HFF-Myc (cell line): ENCODE results near the gene RNF20.
A peak's percentile ranks its signal among the peaks of the same experiment; 100 is the strongest.

ENCODE experiments used
- DNase-seq: peaks from one replicate; pipeline ENCODE4 v3.0.0-alpha.2; 2011; ENCODE audit warnings: low read depth; ENCODE audit errors: extremely low read depth
- H3K4me3 ChIP-seq: replicated peaks from 2 replicates; pipeline ENCODE4 v1.5.1; 2011; ENCODE audit warnings: low read depth, mild to moderate bottlenecking, control low read depth, low read length
- CTCF ChIP-seq: IDR thresholded peaks from 2 replicates; pipeline ENCODE4 v1.5.1; 2012; ENCODE audit warnings: mild to moderate bottlenecking, low read depth, low read length, control low read depth; ENCODE audit errors: missing control alignments

Gene RNF20

GRCh38 chr9:101533334-101534204, at the start of gene RNF20:
RNF20 (plus strand) TSS chr9:101533853; CDS start chr9:101535424, 1,571 bp downstream.
- no peak for TF ChIP-seq CTCF
- DNase-seq, result peak; percentile 93
- H3K4me3 ChIP-seq, result peak within 1 kb of the TSS; percentile 93

- DNase-seq, result no peak
- TF ChIP-seq CTCF, result no peak
- no peak overlapping the region for H3K4me3 ChIP-seq
These were observed 49.6 kb upstream of the RNF20 start for GRCh38 chr9:101484046-101484445.

GRCh38 chr9:101485924-101486692, 47.5 kb upstream of the RNF20 start:
- TF ChIP-seq CTCF, result no peak
- H3K4me3 ChIP-seq, result peak overlapping the region; percentile 67
- no peak for DNase-seq

GRCh38 chr9:101486693-101487442, 46.8 kb upstream of the RNF20 start:
- peak overlapping the region; percentile 67 for H3K4me3 ChIP-seq

GRCh38 chr9:101487443-101487840, 46.2 kb upstream of the RNF20 start:
- DNase-seq, result no peak
- no peak for TF ChIP-seq CTCF
- H3K4me3 ChIP-seq, result peak overlapping the region; percentile 67

More at GRCh38 chr9:101486693-101487442, 46.8 kb upstream of the RNF20 start:
- DNase-seq, result no peak
- TF ChIP-seq CTCF, result peak; percentile 38

- H3K4me3 ChIP-seq, result no peak overlapping the region
- DNase-seq, result no peak
- TF ChIP-seq CTCF, result no peak
These were observed 37.8 kb upstream of the RNF20 start for GRCh38 chr9:101495810-101496209.
